GM10266 (cell line): ENCODE measurements around the gene SPAG9.
"Not testable (repeated sequence)": the region's sequence is repeated elsewhere in the genome, so short reads cannot be mapped to it uniquely, and the experiment has no call there.

Source experiments
- DNase-seq: peaks from one replicate; pipeline ENCODE4 v3.0.0; 2012; ENCODE audit errors: extremely low spot score
- CTCF ChIP-seq: IDR thresholded peaks from 2 replicates; pipeline ENCODE4 v1.5.1; 2012; ENCODE audit warnings: mild to moderate bottlenecking, low read depth; ENCODE audit not compliant: control insufficient read depth, insufficient read depth; ENCODE audit errors: missing control alignments

The SPAG9 gene

DNA sequence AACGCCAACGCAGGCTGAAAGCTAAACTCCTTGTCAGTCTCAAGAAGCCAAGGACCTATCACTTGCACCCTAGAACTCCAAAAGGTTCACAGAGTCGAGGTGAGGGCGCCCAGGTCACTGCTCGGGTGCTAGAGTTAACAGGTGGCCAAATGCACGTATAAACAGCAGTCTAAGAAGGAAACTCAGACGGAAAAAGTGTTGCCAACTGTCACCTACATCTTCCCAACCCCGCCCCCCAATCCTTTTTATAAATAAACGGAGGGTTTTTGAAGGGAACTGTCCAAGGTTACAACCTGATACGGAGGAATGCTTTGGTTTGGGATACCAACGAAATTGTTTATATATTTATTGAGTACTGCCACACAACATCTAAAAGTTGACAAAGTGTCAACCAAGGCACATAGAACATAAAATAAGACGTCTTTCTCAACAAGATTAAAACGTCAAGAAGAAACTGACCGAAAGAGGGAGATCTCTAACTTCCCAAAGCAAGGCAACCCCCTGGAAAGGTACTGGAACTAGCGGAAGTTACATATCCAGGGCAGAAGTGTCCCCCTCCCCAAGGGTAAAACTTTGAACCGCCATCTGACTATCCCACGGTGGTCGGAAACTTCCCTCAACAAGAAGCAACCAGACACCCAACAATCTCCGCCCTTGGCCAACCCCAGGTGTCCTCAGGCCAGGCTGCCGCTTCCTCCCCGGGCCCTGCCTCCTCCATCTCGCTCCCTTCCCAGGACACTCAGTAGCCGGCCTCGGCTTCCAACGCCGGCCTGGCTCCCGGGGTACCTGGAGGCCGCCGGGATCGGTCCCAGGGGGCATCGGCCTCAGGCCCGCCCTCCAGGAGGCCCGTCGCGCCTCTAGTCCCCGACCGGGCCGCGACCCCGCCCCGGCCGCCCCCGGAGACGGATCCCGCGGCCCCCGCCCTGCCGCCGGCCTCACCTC is 982 bp downstream of the SPAG9 start:
- no peak for TF ChIP-seq CTCF
- DNase-seq, result peak; percentile 64

GRCh38 chr17:51118330-51119195 is 2.1 kb downstream of the SPAG9 start:
- no peak for TF ChIP-seq CTCF
- no peak for DNase-seq

- no peak for DNase-seq
- no peak for TF ChIP-seq CTCF
Measured at GRCh38 chr17:51115179-51115578, 5.5 kb downstream of the SPAG9 start.

- not testable (repeated sequence) for DNase-seq
Measured at GRCh38 chr17:51112303-51113222, 8.1 kb downstream of the SPAG9 start.

- DNase-seq, result no peak
- no peak for TF ChIP-seq CTCF
Measured at GRCh38 chr17:51107778-51108177, 12.9 kb downstream of the SPAG9 start.

DNA sequence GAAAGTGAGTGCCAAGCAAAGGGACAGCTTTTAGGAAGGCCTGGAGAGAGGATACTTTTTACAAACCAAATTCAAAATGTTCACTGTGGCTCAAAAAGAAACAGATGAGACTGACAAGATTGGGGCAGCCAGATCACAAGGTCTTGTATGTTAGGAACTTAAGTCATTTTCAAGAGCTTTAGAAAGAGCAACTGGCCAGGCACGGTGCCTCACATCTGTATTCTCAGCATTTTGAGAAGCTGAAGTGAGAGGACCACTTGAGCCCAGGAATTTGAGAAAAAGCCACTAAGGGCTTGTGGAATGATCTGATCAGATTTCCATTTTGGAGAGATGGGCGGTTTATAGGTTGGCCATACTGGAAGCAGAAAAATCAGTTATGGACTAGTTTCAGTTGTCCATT is 17.2 kb downstream of the SPAG9 start:
- no peak for DNase-seq
- no peak for TF ChIP-seq CTCF

DNA sequence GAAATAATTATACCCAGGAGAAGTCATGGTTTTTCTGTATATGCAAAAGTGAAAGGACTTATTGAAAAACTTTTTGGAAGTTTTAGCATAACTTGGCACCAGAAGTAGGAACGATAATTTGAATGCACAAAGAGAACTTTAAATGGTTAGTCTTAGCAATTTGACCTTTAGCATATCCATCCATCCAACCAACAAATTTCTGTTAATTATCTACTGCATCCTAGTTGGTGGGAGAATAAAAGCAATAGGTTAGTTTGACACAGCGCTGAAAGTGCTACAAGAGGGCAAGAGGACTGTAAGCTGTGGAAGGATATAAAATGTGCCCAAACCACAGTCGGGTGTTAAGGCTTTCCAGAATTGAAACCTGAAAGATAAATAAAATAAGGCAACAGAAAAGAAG is 17.6 kb downstream of the SPAG9 start:
- no peak for DNase-seq
- no peak for TF ChIP-seq CTCF
